K562 (cell line): ENCODE measurements around the gene DOP1B. TPM values are rescaled to one million over a fixed set of nuclear protein-coding genes. Genes with fewer than 3 reads are reported as not detected.

ENCODE experiments used
- ATAC-seq: fragments of 200-7000 bp; cut with Tn5 transposase; 3 replicates; pipeline ENCODE4 v1.9.1; 2020; ENCODE audit warnings: moderate library complexity
- BruUV-seq: library from RNA; stranded (reverse); fragments of 400-500 nt; replicated peaks from 2 replicates; lab custom pipeline; 2021; lab: Mats Ljungman, UMichigan
- CTCF ChIA-PET: fragments of 300-600 bp; formaldehyde crosslinking; extraction: SDS; loops from one replicate; lab custom pipeline; 2021; ENCODE audit warnings: low intra/inter-chr PET ratio; lab: Yijun Ruan, JAX
- POLR2A ChIA-PET: fragments of 300-600, 350-650 bp; sonication (Branson Sonifier 250); formaldehyde crosslinking; extraction: SDS; loops from one replicate; lab custom pipeline; 2021; ENCODE audit warnings: antibody characterized with exemption, inconsistent platforms; lab: Yijun Ruan, JAX
- DNase-seq, 4 experiments: peaks; one replicate each; pipeline versions ENCODE4 v3.0.0 to v3.0.0-alpha.2; 2011 to 2018; ENCODE audit warnings: low spot score in 3 of 4, mixed read lengths in 3 of 4; ENCODE audit errors: extremely low read depth in 1 of 4
- FAIRE-seq: peaks from 2 replicates; lab custom pipeline; 2011; peaks lifted over from hg19 to GRCh38; lab: Jason Lieb, UNC
- H2AFZ ChIP-seq: 2 replicates; pipeline ENCODE4 v1.6.0; 2011; ENCODE audit warnings: low read depth, low read length, control low read depth, inconsistent platforms
- H3K27ac ChIP-seq: fragments of 200-600 bp; 3 replicates; pipeline ENCODE4 v1.8.0; 2011; ENCODE audit warnings: low read depth, mild to moderate bottlenecking, control low read depth, inconsistent platforms, low read length, moderate library complexity, mixed read lengths; ENCODE audit errors: extremely low read depth
- H3K27me3 ChIP-seq, 2 experiments: fragments of 300-600 bp in 1 of 2; 2 replicates in 1 of 2; 3 replicates in 1 of 2; pipeline versions ENCODE4 v1.6.0 to v1.8.0; 2011; ENCODE audit warnings: inconsistent platforms in 2 of 2, low read length in 2 of 2, mild to moderate bottlenecking in 1 of 2, mixed read lengths in 1 of 2, moderate library complexity in 1 of 2; ENCODE audit not compliant: control insufficient read depth in 2 of 2, insufficient read depth in 2 of 2
- H3K36me3 ChIP-seq: fragments of 300-600 bp; 3 replicates; pipeline ENCODE4 v1.8.0; 2011; ENCODE audit warnings: mild to moderate bottlenecking, low read length, inconsistent platforms; ENCODE audit not compliant: control insufficient read depth, insufficient read depth
- H3K4me1 ChIP-seq, 2 experiments: fragments of 200-600 bp in 1 of 2; replicated peaks in 1 of 2; 2 replicates in 1 of 2; 3 replicates in 1 of 2; pipeline versions ENCODE4 v1.5.1 to v1.8.0; 2011; ENCODE audit warnings: inconsistent platforms in 2 of 2, low read length in 2 of 2, mild to moderate bottlenecking in 1 of 2, mixed read lengths in 1 of 2, moderate library complexity in 1 of 2; ENCODE audit not compliant: control insufficient read depth in 2 of 2, insufficient read depth in 2 of 2
- H3K4me2 ChIP-seq: 2 replicates; pipeline ENCODE4 v1.6.1; 2011; ENCODE audit warnings: low read length, control low read depth, inconsistent platforms, mixed read lengths; ENCODE audit not compliant: insufficient read depth
- H3K4me3 ChIP-seq: fragments of 200-600 bp; sonication (generic), shearing (Covaris generic); 2 replicates; pipeline ENCODE4 v1.5.1; 2016; ENCODE audit warnings: control low read depth, inconsistent platforms
- H3K79me2 ChIP-seq: fragments of 200-600 bp; 3 replicates; pipeline ENCODE4 v1.8.0; 2011; ENCODE audit warnings: low read length, inconsistent platforms; ENCODE audit not compliant: control insufficient read depth, insufficient read depth
- H3K9ac ChIP-seq, 2 experiments: 2 replicates each; pipeline versions ENCODE4 v1.6.0 to v1.6.1; 2011; ENCODE audit warnings: low read depth in 2 of 2, low read length in 2 of 2, control low read depth in 1 of 2, inconsistent platforms in 1 of 2, mild to moderate bottlenecking in 1 of 2, mixed read lengths in 1 of 2; ENCODE audit not compliant: insufficient read depth in 1 of 2
- H3K9me1 ChIP-seq: one replicate; pipeline ENCODE4 v1.6.0; 2011; ENCODE audit warnings: inconsistent platforms, mild to moderate bottlenecking, low read length, moderate library complexity; ENCODE audit not compliant: control insufficient read depth, insufficient read depth
- H3K9me3 ChIP-seq: replicated peaks from 2 replicates; pipeline ENCODE4 v1.5.1; 2011; ENCODE audit warnings: low read depth, low read length, inconsistent platforms; ENCODE audit not compliant: control insufficient read depth, insufficient read depth
- H4K20me1 ChIP-seq: replicated peaks from 2 replicates; pipeline ENCODE4 v1.6.1; 2011; ENCODE audit warnings: low read length, inconsistent platforms, mixed read lengths; ENCODE audit not compliant: control insufficient read depth, insufficient read depth
- FOXK1 ChIP-seq: sonication (generic); formaldehyde crosslinking; IDR thresholded peaks from 2 replicates; pipeline ENCODE4 v1.8.0; 2022; ENCODE audit warnings: missing genetic modification reagents, mild to moderate bottlenecking, borderline replicate concordance
- MECOM ChIP-seq: fragments of 250-450 bp; sonication (Bioruptor Pico); IDR thresholded peaks from 2 replicates; pipeline ENCODE4 v1.8.0; 2022; ENCODE audit warnings: inconsistent platforms
- MLX ChIP-seq, 2 experiments: fragments of 450-650 bp in 1 of 2; sonication (generic) in 1 of 2; formaldehyde crosslinking; conservative IDR thresholded peaks; 2 replicates each; pipeline versions ENCODE4 v1.4.0 to v1.8.1; 2020 to 2022; ENCODE audit warnings: mild to moderate bottlenecking in 1 of 2, missing genetic modification reagents in 1 of 2
- POLR3A ChIP-seq: IDR thresholded peaks from 2 replicates; pipeline ENCODE4 v1.6.1; 2011; ENCODE audit warnings: borderline replicate concordance, mild to moderate bottlenecking, moderate library complexity; ENCODE audit not compliant: insufficient read length, insufficient read depth; ENCODE audit errors: extremely low read depth
- ZBTB34 ChIP-seq: fragments of 250-450 bp; sonication (Bioruptor Pico); IDR thresholded peaks from 2 replicates; pipeline ENCODE4 v1.8.0; 2021; ENCODE audit warnings: mild to moderate bottlenecking, moderate library complexity
- ZNF408 ChIP-seq: fragments of 250-450 bp; sonication (Bioruptor Pico); IDR thresholded peaks from 2 replicates; pipeline ENCODE4 v1.4.0; 2020; ENCODE audit warnings: low read depth, mild to moderate bottlenecking, moderate library complexity
- ZNF57 ChIP-seq: fragments of 450-650 bp; formaldehyde crosslinking; IDR thresholded peaks from 2 replicates; pipeline ENCODE4 v1.4.0; 2020; ENCODE audit warnings: mild to moderate bottlenecking, moderate library complexity
- whole genome bisulfite sequencing: fragments of 100-300 bp; shearing (Covaris generic); methylation state at CpG from one replicate; pipeline ENCODE4 v1.1.6; 2016; ENCODE audit warnings: low coverage, mixed read lengths; ENCODE audit not compliant: insufficient coverage; ENCODE audit errors: missing lambda C conversion rate; 5-methylcytosine and 5-hydroxymethylcytosine counted together
- in situ Hi-C: fragments of 300-500 bp; cut with MboI; formaldehyde crosslinking; loops from 4 replicates; pipeline ENCODE4 v1.15.0; 2018; ENCODE audit warnings: inconsistent platforms, mixed read lengths
- intact Hi-C: fragments of 100-400 bp; cut with micrococcal nuclease; formaldehyde crosslinking; loops from 2 replicates; pipeline ENCODE4 v1.14.2; 2022
- polyA plus RNA-seq, 8 experiments: library from polyadenylated mRNA; depleted of rRNA in 4 of 8; stranded (reverse) in 5 of 8; unstranded in 3 of 8; fragments of >200 nt; fragmentation: Nextera tagmentation in 2 of 8; fragmentation: Illumina TruSeq in 1 of 8; extraction: Ambion mirVana in 2 of 8; extraction: Trizol in 1 of 8; gene quantifications; 2 replicates each; pipeline versions ENCODE4 v1.2.1 to v1.2.3, GENCODE V29; 2011 to 2014; ENCODE audit warnings: inconsistent platforms in 1 of 8, missing spikeins in 1 of 8
- total RNA-seq, 7 experiments: library from RNA; depleted of rRNA in 6 of 7; stranded (reverse); fragments of >200 nt in 6 of 7; fragmentation: Illumina TruSeq in 2 of 7; extraction: Trizol in 2 of 7; gene quantifications; 2 replicates each; pipeline versions ENCODE4 v1.2.1 to v1.2.3, GENCODE V29; 2011 to 2021; ENCODE audit warnings: low replicate concordance in 1 of 7

Gene DOP1B
- total and polyA plus RNA-seq, 9 of the 15 experiments (the other 6 are each of a cell fraction or from before 2014, with no cell fraction given): 0.04 to 2.2 (median 0.68) TPM

- intact Hi-C loops: no loop called here
- 10% methylated on average over 7 of the region's 7 CpGs for WGBS
- no peaks in the 10 kb centered on the region for H3K9me3 ChIP-seq
- no peaks in the 10 kb centered on the region for H3K36me3 ChIP-seq
- H3K27ac ChIP-seq: no peak overlapping the region
- no peak overlapping the region for H3K9ac ChIP-seq
- no peak overlapping the region for H3K4me3 ChIP-seq
- H3K9me1 ChIP-seq: no peaks in the 10 kb centered on the region
- TF ChIP-seq MLX (CRISPR knock-in tag; conservative IDR thresholded peaks at IDR 0.05): no peak
- H3K4me1 ChIP-seq: no peaks in the 10 kb centered on the region; a peak in 1 of 5 replicates
- CTCF ChIA-PET: no interaction called here
- H2AFZ ChIP-seq: no peak overlapping the region
- no peaks in the 10 kb centered on the region for H3K79me2 ChIP-seq
- in situ Hi-C loops: no loop called here
- no peak overlapping the region for H3K4me2 ChIP-seq
- POLR2A ChIA-PET: interaction anchor here (2.0 kb wide), 1 partner anchor 12 kb away, joined by 8 read pairs; no protein-coding TSS in a partner anchor
- H4K20me1 ChIP-seq: 0 out of 2 replicates have a peak, but pooled peaks cover 13% of the 10 kb centered on the region
- FAIRE-seq (no peak), ATAC-seq (no peak), DNase-seq (no peak)
- no TSS peak for BruUV-seq
- peaks cover 21 to 35% of the 10 kb centered on the region in 2 experiments; a peak in 4 of 5 replicates for H3K27me3 ChIP-seq
These were observed 36.6 kb downstream of the DOP1B start for GRCh38 chr21:36193200-36193599.

- Histone ChIP-seq H3K4me2 (no peak overlapping the region), H3K9me3 (no peaks in the 10 kb centered on the region), H3K27me3 (peaks cover 24 to 38% of the 10 kb centered on the region in 2 experiments), H4K20me1 (peaks cover 13% of the 10 kb centered on the region; the same call in 1 of the 2 replicates), H2AFZ (no peak overlapping the region), H3K36me3 (no peaks in the 10 kb centered on the region), H3K9me1 (no peaks in the 10 kb centered on the region), H3K9ac (no peak overlapping the region), H3K4me1 (no peaks in the 10 kb centered on the region; a peak in 1 of 5 replicates), H3K79me2 (no peaks in the 10 kb centered on the region), H3K27ac (no peak overlapping the region), H3K4me3 (no peak overlapping the region)
- POLR2A ChIA-PET: interaction anchor here (1.2 to 2.0 kb wide), 2 partner anchors 9 to 12 kb away, joined by 4 to 8 read pairs; no protein-coding TSS in a partner anchor
- no peak for FAIRE-seq
- whole genome bisulfite sequencing: 2% methylated on average over 3 of the region's 3 CpGs
- no peak for TF ChIP-seq ZNF408 (CRISPR knock-in tag)
- TF ChIP-seq ZBTB34 (CRISPR knock-in tag): no peak
- no peak for TF ChIP-seq MECOM (CRISPR knock-in tag)
- TF ChIP-seq ZNF57 (CRISPR knock-in tag): no peak
- TF ChIP-seq FOXK1 (CRISPR knock-in tag): no peak
- no peak for TF ChIP-seq POLR3A
- intact Hi-C loops: no loop called here
- ATAC-seq: no peak
- in situ Hi-C loops: no loop called here
- no TSS peak for BruUV-seq
- no peak for DNase-seq
- CTCF ChIA-PET: no interaction called here
These were observed 37.4 kb downstream of the DOP1B start for GRCh38 chr21:36194024-36194423.
